H1 (cell line): Measurements from ENCODE around the gene CDX2. TPM values are rescaled to one million over a fixed set of nuclear protein-coding genes. Genes with fewer than 3 reads are reported as not detected.

Experiments
- BACH1 ChIP-seq: IDR thresholded peaks from 2 replicates; pipeline ENCODE4 v1.6.1; 2012; ENCODE audit warnings: low read length, improper control_type of control experiment
- CBX8 ChIP-seq: fragments of 300-800, 300-1000 bp; sonication (generic); IDR thresholded peaks from 2 replicates; pipeline ENCODE4 v1.7.1; 2016; ENCODE audit warnings: low read depth, low read length, borderline replicate concordance
- CHD7 ChIP-seq: fragments of 300-600 bp; sonication (generic); IDR thresholded peaks from 2 replicates; pipeline ENCODE4 v1.7.1; 2012; ENCODE audit warnings: low read length, moderate library complexity, mild to moderate bottlenecking, inconsistent platforms; ENCODE audit not compliant: insufficient replicate concordance
- EGR1 ChIP-seq: IDR thresholded peaks from 2 replicates; pipeline ENCODE4 v1.6.1; 2011; ENCODE audit warnings: low read depth, low read length, borderline replicate concordance
- EZH2 ChIP-seq: fragments of 200-600 bp; sonication (generic); IDR thresholded peaks from 2 replicates; pipeline ENCODE4 v1.7.1; 2012; ENCODE audit warnings: low read depth, mild to moderate bottlenecking, moderate library complexity, low read length, inconsistent platforms; ENCODE audit not compliant: severe bottlenecking
- HDAC6 ChIP-seq: IDR thresholded peaks from one replicate; pipeline ENCODE4 v1.7.1; 2012; ENCODE audit warnings: low read depth, mild to moderate bottlenecking, inconsistent platforms, low read length, moderate library complexity
- KDM1A ChIP-seq: fragments of 200-600, 300-600 bp; sonication (generic); IDR thresholded peaks from 2 replicates; pipeline ENCODE4 v1.7.1; 2016; ENCODE audit warnings: mild to moderate bottlenecking, low read length, borderline replicate concordance
- POLR2A ChIP-seq, 2 experiments: IDR thresholded peaks; 1 replicate in 1 of 2; 2 replicates in 1 of 2; pipeline ENCODE4 v1.6.1; 2011; ENCODE audit warnings: low read depth in 2 of 2, low read length in 2 of 2, mild to moderate bottlenecking in 2 of 2; ENCODE audit errors: control extremely low read depth in 1 of 2
- POLR2AphosphoS5 ChIP-seq: IDR thresholded peaks from 2 replicates; pipeline ENCODE4 v1.6.1; 2011; ENCODE audit warnings: low read depth, low read length
- POU5F1 ChIP-seq: IDR thresholded peaks from 2 replicates; pipeline ENCODE4 v1.6.1; 2011; ENCODE audit warnings: low read depth, mild to moderate bottlenecking, low read length, moderate library complexity
- SIRT6 ChIP-seq: IDR thresholded peaks from one replicate; pipeline ENCODE4 v1.7.1; 2012; ENCODE audit warnings: low read length, inconsistent platforms
- TCF12 ChIP-seq: IDR thresholded peaks from 2 replicates; pipeline ENCODE4 v1.6.1; 2011; ENCODE audit warnings: low read depth, mild to moderate bottlenecking, low read length
- TEAD4 ChIP-seq: IDR thresholded peaks from 2 replicates; pipeline ENCODE4 v1.6.1; 2012; ENCODE audit warnings: low read depth, low read length, inconsistent platforms, mixed read lengths
- polyA plus RNA-seq, 7 experiments: library from polyadenylated mRNA; depleted of rRNA in 3 of 7; stranded (reverse) in 5 of 7; unstranded in 2 of 7; fragments of >200 nt in 5 of 7; fragments of 200-250 nt in 2 of 7; gene quantifications; 1 replicate in 5 of 7; 2 replicates in 1 of 7; 4 replicates in 1 of 7; pipeline versions ENCODE4 v1.2.1 to v1.2.3, GENCODE V29; 2011 to 2013; ENCODE audit warnings: missing spikeins in 2 of 7, mixed read lengths in 2 of 7
- total RNA-seq: library from RNA; stranded (reverse); fragmentation: NEBNext Ultra II Directional; extraction: Animal tissue kit (Norgen Biotek cat#: 25700); gene quantifications from 2 replicates; pipeline ENCODE4 v1.2.1, GENCODE V29; 2021

The CDX2 gene
- total and polyA plus RNA-seq, 2 of the 8 experiments (the other 6 are each of a cell fraction or from before 2014, with no cell fraction given) = 0.09 TPM; not detected in 1

GRCh38 chr13:27928353-27928804 is 40.7 kb downstream of the CDX2 start (continued):
- no peak for TF ChIP-seq CHD7
- no peak for TF ChIP-seq CBX8
- no peak for TF ChIP-seq HDAC6
- TF ChIP-seq TEAD4 = no peak
- TF ChIP-seq SIRT6 = no peak
- TF ChIP-seq TCF12 = no peak
- TF ChIP-seq KDM1A = no peak
- TF ChIP-seq POU5F1 = no peak
- TF ChIP-seq EGR1 = no peak
- no peak for TF ChIP-seq BACH1
- no peak for TF ChIP-seq POLR2AphosphoS5
- no peak for TF ChIP-seq POLR2A (IDR thresholded peaks at IDR 0.05; ENCODE audit: control extremely low read depth in 1 of 2, low read depth in 2 of 2, low read length in 2 of 2)
- TF ChIP-seq EZH2 = peak; percentile 73
